Measurements from ENCODE around the gene OPA3. TPM values are rescaled to one million over a fixed set of nuclear protein-coding genes. Genes with fewer than 3 reads are reported as not detected.

The OPA3 gene
- polyA plus RNA-seq, 1 donor (not counting 4 experiments of a cell fraction or from before 2014, with no cell fraction given): 11.9 TPM

DNA sequence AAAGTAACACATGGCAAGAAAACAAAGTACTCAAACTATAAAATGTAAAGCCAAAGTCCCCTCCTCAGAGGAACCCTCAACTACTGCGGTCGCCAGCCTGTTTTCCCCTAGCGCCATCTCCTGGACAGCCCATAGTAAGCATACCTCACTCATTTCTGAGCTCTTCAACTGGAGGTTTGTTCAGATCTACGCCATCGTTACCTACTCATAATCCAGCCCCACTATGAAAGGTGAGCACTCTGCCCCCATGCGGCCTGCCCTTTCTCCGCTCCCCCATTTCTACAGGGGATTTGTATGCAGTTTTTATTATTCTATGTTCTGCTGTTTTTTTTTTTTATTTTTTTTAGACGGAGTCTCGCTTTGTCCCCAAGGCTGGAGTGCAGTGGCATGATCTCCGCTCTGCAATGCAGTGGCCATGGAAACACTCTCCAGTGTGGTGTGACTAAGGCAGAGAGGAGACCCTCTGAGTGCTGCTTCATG is 26.2 kb downstream of the OPA3 start:
- Histone ChIP-seq H3K36me3 (ENCODE audit: control insufficient read depth in 2 of 2, extremely low read depth in 1 of 2, insufficient read depth in 2 of 2, low read length in 2 of 2) (peaks cover 2 to 7% of the 10 kb centered on the region in 2 experiments), H3K4me1 (ENCODE audit: control insufficient read depth, extremely low read depth, insufficient read depth, low read length) (peaks cover 6% of the 10 kb centered on the region), H3K27me3 (ENCODE audit: control insufficient read depth, extremely low read depth, insufficient read depth, low read length) (no peaks in the 10 kb centered on the region), H2AFZ (ENCODE audit: control insufficient read depth, low read length) (no peak overlapping the region), H3K27ac (ENCODE audit: control insufficient read depth, insufficient read depth, low read length) (no peak overlapping the region), H3K9ac (ENCODE audit: control insufficient read depth, extremely low read depth, insufficient read depth, low read length) (no peak overlapping the region), H3K4me3 (ENCODE audit: control insufficient read depth in 2 of 3, extremely low read depth in 1 of 3, insufficient read depth in 2 of 3, low read depth in 1 of 3, low read length in 3 of 3) (no peak overlapping the region), H3K9me1 (ENCODE audit: control insufficient read depth, extremely low read depth, insufficient read depth, low read length) (peaks cover 3% of the 10 kb centered on the region), H3K4me2 (ENCODE audit: control insufficient read depth, extremely low read depth, insufficient read depth, low read depth, low read length) (no peak overlapping the region), H3K9me3 (ENCODE audit: control insufficient read depth, low read depth, low read length) (no peaks in the 10 kb centered on the region), H3K79me2 (ENCODE audit: control insufficient read depth, insufficient read depth, low read length) (no peaks in the 10 kb centered on the region), H4K20me1 (ENCODE audit: control insufficient read depth, extremely low read depth, insufficient read depth, low read length) (no peaks in the 10 kb centered on the region)
- dilution Hi-C loops (cut with MboI; ENCODE audit: extremely low pct_ligation_motif_present, low sequenced_read_pairs): no loop called here
- TF ChIP-seq EZH2 (IDR thresholded peaks at IDR 0.05; ENCODE audit: low read length) (no peak), CTCF (optimal IDR thresholded peaks at IDR 0.05 in 1 of 3, IDR thresholded peaks at IDR 0.05 in 1 of 3, conservative IDR thresholded peaks at IDR 0.05 in 1 of 3; ENCODE audit: extremely low read depth in 1 of 3, insufficient read depth in 2 of 3, low read length in 3 of 3) (peak; percentile 84 to 96 (median 89))
- no peak for DNase-seq (ENCODE audit: low read depth, low spot score)
- FAIRE-seq: peak; percentile 80

DNA sequence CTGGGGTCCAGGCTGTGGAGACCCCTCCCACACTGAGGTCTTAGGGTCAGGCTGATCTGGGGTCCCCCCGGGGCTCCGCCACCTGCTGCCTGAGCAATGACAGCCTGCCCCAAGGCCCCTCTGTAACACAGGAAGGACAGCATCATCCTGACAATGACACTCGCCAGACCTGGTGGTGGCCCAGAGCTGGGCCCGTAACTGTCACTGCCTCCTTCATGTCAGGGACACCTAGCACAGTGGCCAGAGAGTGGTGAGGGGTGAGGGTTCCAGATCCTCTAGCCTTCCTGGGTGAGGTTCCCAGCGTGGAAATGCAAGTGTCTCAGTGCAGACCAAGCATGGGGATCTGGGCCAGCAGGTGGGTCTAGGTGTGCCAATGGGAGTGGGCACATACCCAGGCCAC is 27.8 kb downstream of the OPA3 start:
- Histone ChIP-seq H3K4me2 (ENCODE audit: control insufficient read depth, extremely low read depth, insufficient read depth, low read depth, low read length) (no peak overlapping the region), H3K27ac (ENCODE audit: control insufficient read depth, insufficient read depth, low read length) (no peak overlapping the region), H3K79me2 (ENCODE audit: control insufficient read depth, insufficient read depth, low read length) (no peaks in the 10 kb centered on the region), H3K4me1 (ENCODE audit: control insufficient read depth, extremely low read depth, insufficient read depth, low read length) (peaks cover 14% of the 10 kb centered on the region), H3K9me3 (ENCODE audit: control insufficient read depth, low read depth, low read length) (no peaks in the 10 kb centered on the region), H3K27me3 (ENCODE audit: control insufficient read depth, extremely low read depth, insufficient read depth, low read length) (no peaks in the 10 kb centered on the region), H2AFZ (ENCODE audit: control insufficient read depth, low read length) (no peak overlapping the region), H4K20me1 (ENCODE audit: control insufficient read depth, extremely low read depth, insufficient read depth, low read length) (no peaks in the 10 kb centered on the region), H3K9ac (ENCODE audit: control insufficient read depth, extremely low read depth, insufficient read depth, low read length) (no peak overlapping the region), H3K4me3 (ENCODE audit: control insufficient read depth in 2 of 3, extremely low read depth in 1 of 3, insufficient read depth in 2 of 3, low read depth in 1 of 3, low read length in 3 of 3) (no peak overlapping the region), H3K36me3 (ENCODE audit: control insufficient read depth in 2 of 2, extremely low read depth in 1 of 2, insufficient read depth in 2 of 2, low read length in 2 of 2) (peaks cover 4 to 10% of the 10 kb centered on the region in 2 experiments), H3K9me1 (ENCODE audit: control insufficient read depth, extremely low read depth, insufficient read depth, low read length) (peaks cover 7% of the 10 kb centered on the region)
- DNase-seq (ENCODE audit: low read depth, low spot score) (no peak), FAIRE-seq (no peak)
- TF ChIP-seq CTCF (optimal IDR thresholded peaks at IDR 0.05 in 1 of 3, IDR thresholded peaks at IDR 0.05 in 1 of 3, conservative IDR thresholded peaks at IDR 0.05 in 1 of 3; ENCODE audit: extremely low read depth in 1 of 3, insufficient read depth in 2 of 3, low read length in 3 of 3): no peak
- TF ChIP-seq EZH2 (IDR thresholded peaks at IDR 0.05; ENCODE audit: low read length): no peak
- dilution Hi-C loops (cut with MboI; ENCODE audit: extremely low pct_ligation_motif_present, low sequenced_read_pairs): no loop called here

Data from keratinocyte (primary cell).